Esophagus muscularis mucosa (tissue), 4 donors: ENCODE measurements around the gene HSPB7.

Source experiments
- EP300 ChIP-seq: sonication (generic); formaldehyde crosslinking; IDR thresholded peaks from one replicate; pipeline ENCODE4 v1.6.1; 2017; ENCODE audit warnings: antibody characterized with exemption
- POLR2A ChIP-seq: fragments of 450-650 bp; IDR thresholded peaks from one replicate; pipeline ENCODE4 v1.6.1; 2017; ENCODE audit warnings: antibody characterized with exemption, moderate library complexity, mild to moderate bottlenecking, low read depth
- POLR2AphosphoS5 ChIP-seq, 2 donors: sonication (generic); formaldehyde crosslinking; IDR thresholded peaks; one replicate each; pipeline ENCODE4 v1.6.1; 2017; ENCODE audit warnings: antibody characterized with exemption in 2 of 2
- TF ChIP-seq, protein P1 (sequence below), 3 experiments: fragments of 200-600 bp in 2 of 3; fragments of 450-650 bp in 1 of 3; sonication (generic) in 2 of 3; IDR thresholded peaks; one replicate each; pipeline ENCODE4 v1.5.1; 2017 to 2019; ENCODE audit warnings: antibody characterized with exemption in 3 of 3, mild to moderate bottlenecking in 2 of 3, moderate library complexity in 1 of 3

DNA sequence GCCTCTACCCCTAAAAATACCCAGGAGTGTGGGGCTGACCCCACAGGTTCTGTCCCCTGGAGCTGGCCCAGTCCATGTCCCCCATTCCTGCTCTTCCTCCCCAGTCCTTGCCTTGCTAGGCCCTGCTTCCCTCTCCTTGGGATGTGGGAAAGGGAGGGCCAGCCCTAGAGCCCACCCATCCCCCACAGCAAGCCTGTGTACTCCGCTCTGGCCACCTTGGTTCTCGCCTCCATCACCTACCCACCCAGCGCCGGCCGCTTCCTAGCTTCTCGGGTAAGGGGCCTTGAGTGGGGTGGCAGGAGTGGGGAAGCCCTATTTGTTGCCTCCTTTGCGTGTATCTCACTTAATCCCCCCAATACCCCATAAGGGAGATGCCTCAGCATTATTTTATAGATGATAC, 32.5 kb upstream of the HSPB7 start:
- no peak for TF ChIP-seq POLR2A
- TF ChIP-seq, protein P1, sequence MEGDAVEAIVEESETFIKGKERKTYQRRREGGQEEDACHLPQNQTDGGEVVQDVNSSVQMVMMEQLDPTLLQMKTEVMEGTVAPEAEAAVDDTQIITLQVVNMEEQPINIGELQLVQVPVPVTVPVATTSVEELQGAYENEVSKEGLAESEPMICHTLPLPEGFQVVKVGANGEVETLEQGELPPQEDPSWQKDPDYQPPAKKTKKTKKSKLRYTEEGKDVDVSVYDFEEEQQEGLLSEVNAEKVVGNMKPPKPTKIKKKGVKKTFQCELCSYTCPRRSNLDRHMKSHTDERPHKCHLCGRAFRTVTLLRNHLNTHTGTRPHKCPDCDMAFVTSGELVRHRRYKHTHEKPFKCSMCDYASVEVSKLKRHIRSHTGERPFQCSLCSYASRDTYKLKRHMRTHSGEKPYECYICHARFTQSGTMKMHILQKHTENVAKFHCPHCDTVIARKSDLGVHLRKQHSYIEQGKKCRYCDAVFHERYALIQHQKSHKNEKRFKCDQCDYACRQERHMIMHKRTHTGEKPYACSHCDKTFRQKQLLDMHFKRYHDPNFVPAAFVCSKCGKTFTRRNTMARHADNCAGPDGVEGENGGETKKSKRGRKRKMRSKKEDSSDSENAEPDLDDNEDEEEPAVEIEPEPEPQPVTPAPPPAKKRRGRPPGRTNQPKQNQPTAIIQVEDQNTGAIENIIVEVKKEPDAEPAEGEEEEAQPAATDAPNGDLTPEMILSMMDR (IDR thresholded peaks at IDR 0.05), result no peak
- TF ChIP-seq POLR2AphosphoS5 (IDR thresholded peaks at IDR 0.05), result no peak
- TF ChIP-seq EP300, result no peak
